GM12892 (cell line): ENCODE results near the gene RSU1.

Source experiments
- DNase-seq: peaks from one replicate; pipeline ENCODE4 v3.0.0; 2011; ENCODE audit not compliant: insufficient read length
- FAIRE-seq: peaks from 2 replicates; lab custom pipeline; 2011; peaks lifted over from hg19 to GRCh38; lab: Jason Lieb, UNC
- POLR2A ChIP-seq: IDR thresholded peaks from 2 replicates; pipeline ENCODE4 v1.6.1; 2011; ENCODE audit warnings: low read depth, low read length, control low read depth
- POLR2AphosphoS5 ChIP-seq: IDR thresholded peaks from 2 replicates; pipeline ENCODE4 v1.6.1; 2011; ENCODE audit warnings: low read depth, low read length, control low read depth
- TAF1 ChIP-seq: IDR thresholded peaks from 2 replicates; pipeline ENCODE4 v1.6.1; 2011; ENCODE audit warnings: low read depth, mild to moderate bottlenecking, control low read depth, low read length, borderline replicate concordance

Gene RSU1

GRCh38 chr10:16819436-16819835 lies 2.2 kb upstream of the RSU1 start:
- DNase-seq (no peak), FAIRE-seq (no peak)
- TF ChIP-seq TAF1 = no peak
- no peak for TF ChIP-seq POLR2AphosphoS5
- TF ChIP-seq POLR2A = no peak

GRCh38 chr10:16819026-16819425 lies 1.8 kb upstream of the RSU1 start:
- no peak for DNase-seq
- FAIRE-seq = no peak

GRCh38 chr10:16816830-16817124 lies 447 bp downstream of the RSU1 start:
- DNase-seq = no peak
- no peak for FAIRE-seq

More at GRCh38 chr10:16819026-16819425, 1.8 kb upstream of the RSU1 start:
- TF ChIP-seq TAF1 = no peak
- TF ChIP-seq POLR2A = no peak
- no peak for TF ChIP-seq POLR2AphosphoS5

GRCh38 chr10:16816171-16816570 lies 1.1 kb downstream of the RSU1 start:
- TF ChIP-seq POLR2AphosphoS5 (no peak), POLR2A (no peak), TAF1 (no peak)
- FAIRE-seq (no peak), DNase-seq (no peak)

More at GRCh38 chr10:16816830-16817124, 447 bp downstream of the RSU1 start:
- TF ChIP-seq POLR2AphosphoS5 = no peak
- TF ChIP-seq TAF1 = no peak
- TF ChIP-seq POLR2A = no peak

- TF ChIP-seq POLR2A = no peak
- no peak for TF ChIP-seq TAF1
- TF ChIP-seq POLR2AphosphoS5 = no peak
- FAIRE-seq (no peak), DNase-seq (no peak)
Measured at GRCh38 chr10:16814012-16814411, 3.2 kb downstream of the RSU1 start.

GRCh38 chr10:16812676-16813075 lies 4.5 kb downstream of the RSU1 start:
- DNase-seq (no peak), FAIRE-seq (no peak)
- TF ChIP-seq POLR2AphosphoS5 = no peak
- TF ChIP-seq POLR2A = no peak
- no peak for TF ChIP-seq TAF1

- no peak for FAIRE-seq
- TF ChIP-seq TAF1 = no peak
- TF ChIP-seq POLR2A = no peak
- no peak for TF ChIP-seq POLR2AphosphoS5
- no peak for DNase-seq
Measured at GRCh38 chr10:16811765-16812164, 5.5 kb downstream of the RSU1 start.

- FAIRE-seq (no peak), DNase-seq (no peak)
- TF ChIP-seq POLR2AphosphoS5 (no peak), TAF1 (no peak), POLR2A (no peak)
Measured at GRCh38 chr10:16811292-16811691, 5.9 kb downstream of the RSU1 start.

GRCh38 chr10:16809074-16809718 lies 8.0 kb downstream of the RSU1 start:
- FAIRE-seq (peak; percentile 86), DNase-seq (peak; percentile 23)
- no peak for TF ChIP-seq POLR2AphosphoS5
- TF ChIP-seq TAF1 = no peak
- no peak for TF ChIP-seq POLR2A

GRCh38 chr10:16804123-16804522 lies 13.1 kb downstream of the RSU1 start:
- FAIRE-seq (no peak), DNase-seq (no peak)
- TF ChIP-seq TAF1 (no peak), POLR2A (no peak), POLR2AphosphoS5 (no peak)

GRCh38 chr10:16803464-16803863 lies 13.8 kb downstream of the RSU1 start:
- DNase-seq (no peak), FAIRE-seq (no peak)

GRCh38 chr10:16799621-16800020 lies 17.6 kb downstream of the RSU1 start:
- DNase-seq = no peak
- FAIRE-seq = peak; percentile 95

More at GRCh38 chr10:16803464-16803863, 13.8 kb downstream of the RSU1 start:
- no peak for TF ChIP-seq TAF1
- no peak for TF ChIP-seq POLR2AphosphoS5

GRCh38 chr10:16798571-16798970 lies 18.7 kb downstream of the RSU1 start:
- FAIRE-seq (no peak), DNase-seq (no peak)
- TF ChIP-seq POLR2A (no peak), TAF1 (no peak), POLR2AphosphoS5 (no peak)

More at GRCh38 chr10:16799621-16800020, 17.6 kb downstream of the RSU1 start:
- peak; percentile 28; the same call in 1 of the 2 replicates for TF ChIP-seq POLR2A
- TF ChIP-seq TAF1 = no peak

GRCh38 chr10:16795410-16796073 lies 21.7 kb downstream of the RSU1 start:
- DNase-seq (no peak), FAIRE-seq (peak; percentile 53)
- no peak for TF ChIP-seq POLR2AphosphoS5
- TF ChIP-seq TAF1 = no peak
- no peak for TF ChIP-seq POLR2A
